ENCODE measurements around the gene WNT3. TPM values are rescaled to one million over a fixed set of nuclear protein-coding genes. Genes with fewer than 3 reads are reported as not detected.
A peak's percentile ranks its signal among the peaks of the same experiment; 100 is the strongest.

Gene WNT3
- total and polyA plus RNA-seq, 5 donors from 2014 or later = not detected

GRCh38 chr17:46777943-46778915 is 40.3 kb downstream of the WNT3 start:
- no peak for ATAC-seq (ENCODE audit: low read depth in 2 of 2)
- Histone ChIP-seq H3K36me3 (ENCODE audit: control insufficient read depth, insufficient read depth, low read length) (no peaks in the 10 kb centered on the region), H3K4me3 (ENCODE audit: low read depth, low read length) (no peak overlapping the region), H3K27me3 (ENCODE audit: control insufficient read depth, insufficient read depth, low read length) (peaks cover 4% of the 10 kb centered on the region), H3K27ac (ENCODE audit: insufficient read depth, low read length, poor library complexity, severe bottlenecking) (no peak overlapping the region), H3K9me3 (ENCODE audit: control insufficient read depth in 2 of 2, low read length in 2 of 2) (no peaks in the 10 kb centered on the region), H3K4me1 (ENCODE audit: control insufficient read depth, insufficient read depth, low read length, poor library complexity, severe bottlenecking) (peaks cover 2% of the 10 kb centered on the region)
- Mint-ChIP-seq H3K36me3 (no peaks in the 10 kb centered on the region), H3K27ac (no peak overlapping the region), H3K9me3 (peaks cover 0 to 1% (median 0%) of the 10 kb centered on the region in 7 donors), H3K4me3 (no peak overlapping the region), H3K27me3 (peaks cover 36% of the 10 kb centered on the region), H3K4me1 (no peaks in the 10 kb centered on the region)
- DNase-seq = no peak

GRCh38 chr17:46776298-46777005 is 42.0 kb downstream of the WNT3 start:
- Mint-ChIP-seq H3K36me3 (no peaks in the 10 kb centered on the region), H3K27me3 (peaks cover 49% of the 10 kb centered on the region), H3K4me1 (peaks cover 0 to 9% (median 2%) of the 10 kb centered on the region in 4 donors), H3K27ac (no peak overlapping the region), H3K4me3 (no peak overlapping the region), H3K9me3 (peaks cover 0 to 1% (median 0%) of the 10 kb centered on the region in 7 donors)
- Histone ChIP-seq H3K27me3 (ENCODE audit: control insufficient read depth, insufficient read depth, low read length) (peaks cover 10% of the 10 kb centered on the region), H3K4me1 (ENCODE audit: control insufficient read depth, insufficient read depth, low read length, poor library complexity, severe bottlenecking) (peaks cover 14% of the 10 kb centered on the region), H3K4me3 (ENCODE audit: low read depth, low read length) (no peak overlapping the region), H3K36me3 (ENCODE audit: control insufficient read depth, insufficient read depth, low read length) (no peaks in the 10 kb centered on the region), H3K27ac (ENCODE audit: insufficient read depth, low read length, poor library complexity, severe bottlenecking) (no peak overlapping the region), H3K9me3 (ENCODE audit: control insufficient read depth in 2 of 2, low read length in 2 of 2) (no peaks in the 10 kb centered on the region)
- ATAC-seq (ENCODE audit: low read depth in 2 of 2) (no peak), DNase-seq (no peak)

GRCh38 chr17:46774108-46774737 is 44.3 kb downstream of the WNT3 start:
- Mint-ChIP-seq H3K9me3 (peaks cover 0 to 1% (median 0%) of the 10 kb centered on the region in 7 donors), H3K27me3 (peaks cover 61% of the 10 kb centered on the region), H3K36me3 (no peaks in the 10 kb centered on the region), H3K4me3 (peak overlapping the region; percentile 29 to 66 (median 48)), H3K27ac (no peak overlapping the region), H3K4me1 (peaks cover 0 to 21% (median 5%) of the 10 kb centered on the region in 4 donors)
- no peak for ATAC-seq (ENCODE audit: low read depth in 2 of 2)
- no peak for DNase-seq
- H3K36me3 ChIP-seq (ENCODE audit: control insufficient read depth, insufficient read depth, low read length) = no peaks in the 10 kb centered on the region
- peaks cover 32% of the 10 kb centered on the region for H3K4me1 ChIP-seq (ENCODE audit: control insufficient read depth, insufficient read depth, low read length, poor library complexity, severe bottlenecking)
- no peak overlapping the region for H3K4me3 ChIP-seq (ENCODE audit: low read depth, low read length)
- H3K9me3 ChIP-seq (ENCODE audit: control insufficient read depth in 2 of 2, low read length in 2 of 2) = no peaks in the 10 kb centered on the region
- peaks cover 10% of the 10 kb centered on the region for H3K27me3 ChIP-seq (ENCODE audit: control insufficient read depth, insufficient read depth, low read length)
- H3K27ac ChIP-seq (ENCODE audit: insufficient read depth, low read length, poor library complexity, severe bottlenecking) = no peak overlapping the region

- peaks cover 61% of the 10 kb centered on the region for H3K27me3 Mint-ChIP-seq
- H3K27me3 ChIP-seq (ENCODE audit: control insufficient read depth, insufficient read depth, low read length) = peaks cover 10% of the 10 kb centered on the region
Observed at GRCh38 chr17:46773676-46774075, 44.8 kb downstream of the WNT3 start.

GRCh38 chr17:46773221-46773605 is 45.3 kb downstream of the WNT3 start:
- Mint-ChIP-seq H3K4me1 (peaks cover 0 to 21% (median 5%) of the 10 kb centered on the region in 4 donors), H3K4me3 (peak overlapping the region in 3 of 4 donors; percentile 64 to 83 (median 74))

More at GRCh38 chr17:46773676-46774075, 44.8 kb downstream of the WNT3 start:
- DNase-seq (no peak), ATAC-seq (ENCODE audit: low read depth in 2 of 2) (no peak)
- no peak overlapping the region for H3K27ac Mint-ChIP-seq
- H3K4me1 ChIP-seq (ENCODE audit: control insufficient read depth, insufficient read depth, low read length, poor library complexity, severe bottlenecking) = peaks cover 33% of the 10 kb centered on the region
- no peaks in the 10 kb centered on the region for H3K36me3 Mint-ChIP-seq
- H3K9me3 ChIP-seq (ENCODE audit: control insufficient read depth in 2 of 2, low read length in 2 of 2) = no peaks in the 10 kb centered on the region
- no peak overlapping the region for H3K4me3 Mint-ChIP-seq
- H3K27ac ChIP-seq (ENCODE audit: insufficient read depth, low read length, poor library complexity, severe bottlenecking) = no peak overlapping the region
- peaks cover 0 to 1% (median 0%) of the 10 kb centered on the region in 7 donors for H3K9me3 Mint-ChIP-seq
- H3K4me3 ChIP-seq (ENCODE audit: low read depth, low read length) = no peak overlapping the region
- H3K36me3 ChIP-seq (ENCODE audit: control insufficient read depth, insufficient read depth, low read length) = no peaks in the 10 kb centered on the region
- H3K4me1 Mint-ChIP-seq = peaks cover 0 to 21% (median 5%) of the 10 kb centered on the region in 4 donors

GRCh38 chr17:46772475-46773220 is 45.8 kb downstream of the WNT3 start:
- no peak for ATAC-seq (ENCODE audit: low read depth in 2 of 2)
- no peaks in the 10 kb centered on the region for H3K36me3 ChIP-seq (ENCODE audit: control insufficient read depth, insufficient read depth, low read length)
- H3K4me3 ChIP-seq (ENCODE audit: low read depth, low read length) = peak overlapping the region; percentile 10
- H3K36me3 Mint-ChIP-seq = no peaks in the 10 kb centered on the region
- peak overlapping the region; percentile 61 to 88 (median 78) for H3K4me3 Mint-ChIP-seq
- peak in 1 of 3 donors; percentile 23 for DNase-seq
- peaks cover 10% of the 10 kb centered on the region for H3K27me3 ChIP-seq (ENCODE audit: control insufficient read depth, insufficient read depth, low read length)
- no peak overlapping the region for H3K27ac ChIP-seq (ENCODE audit: insufficient read depth, low read length, poor library complexity, severe bottlenecking)
- H3K27me3 Mint-ChIP-seq = peaks cover 69% of the 10 kb centered on the region
- H3K27ac Mint-ChIP-seq = no peak overlapping the region
- H3K4me1 ChIP-seq (ENCODE audit: control insufficient read depth, insufficient read depth, low read length, poor library complexity, severe bottlenecking) = peaks cover 33% of the 10 kb centered on the region
- H3K4me1 Mint-ChIP-seq = peaks cover 0 to 21% (median 5%) of the 10 kb centered on the region in 4 donors
- H3K9me3 Mint-ChIP-seq = peaks cover 0 to 1% (median 0%) of the 10 kb centered on the region in 7 donors
- no peaks in the 10 kb centered on the region for H3K9me3 ChIP-seq (ENCODE audit: control insufficient read depth in 2 of 2, low read length in 2 of 2)

More at GRCh38 chr17:46773221-46773605, 45.3 kb downstream of the WNT3 start:
- H3K4me1 ChIP-seq (ENCODE audit: control insufficient read depth, insufficient read depth, low read length, poor library complexity, severe bottlenecking) = peaks cover 33% of the 10 kb centered on the region
- H3K27ac ChIP-seq (ENCODE audit: insufficient read depth, low read length, poor library complexity, severe bottlenecking) = no peak overlapping the region
- Mint-ChIP-seq H3K36me3 (no peaks in the 10 kb centered on the region), H3K9me3 (peaks cover 0 to 1% (median 0%) of the 10 kb centered on the region in 7 donors), H3K27ac (no peak overlapping the region), H3K27me3 (peaks cover 65% of the 10 kb centered on the region)
- ATAC-seq (ENCODE audit: low read depth in 2 of 2) (no peak), DNase-seq (no peak)
- no peak overlapping the region for H3K4me3 ChIP-seq (ENCODE audit: low read depth, low read length)
- H3K27me3 ChIP-seq (ENCODE audit: control insufficient read depth, insufficient read depth, low read length) = peaks cover 10% of the 10 kb centered on the region
- H3K9me3 ChIP-seq (ENCODE audit: control insufficient read depth in 2 of 2, low read length in 2 of 2) = no peaks in the 10 kb centered on the region
- no peaks in the 10 kb centered on the region for H3K36me3 ChIP-seq (ENCODE audit: control insufficient read depth, insufficient read depth, low read length)

Data from CD4-positive, CD25-positive, alpha-beta regulatory T cell (primary cell).